ENCODE results near the gene SHH. TPM values are rescaled to one million over a fixed set of nuclear protein-coding genes. Genes with fewer than 3 reads are reported as not detected.
A peak's percentile ranks its signal among the peaks of the same experiment; 100 is the strongest.

Gene SHH
- polyA plus RNA-seq, 1 donor from 2014 or later: 1.5 TPM

DNA sequence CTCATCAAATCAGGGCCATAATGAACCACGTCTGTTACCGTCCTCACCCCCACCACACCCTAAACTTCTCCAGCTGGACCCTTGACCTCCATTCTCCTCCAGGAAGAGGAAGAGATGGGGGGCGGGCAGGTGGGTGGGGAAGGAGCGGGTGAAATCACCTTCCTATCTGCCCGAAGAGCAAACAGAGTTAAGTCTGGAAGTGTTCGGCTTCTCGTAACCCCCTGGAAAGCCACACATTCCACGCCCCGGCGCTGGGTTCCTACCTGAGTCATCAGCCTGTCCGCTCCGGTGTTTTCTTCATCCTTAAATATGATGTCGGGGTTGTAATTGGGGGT, 736 bp downstream of the SHH start:
- Histone ChIP-seq H3K27ac (ENCODE audit: low read length) (no peak overlapping the region), H2AFZ (ENCODE audit: low read depth, low read length) (peak overlapping the region; percentile 5), H3F3A (ENCODE audit: insufficient read depth, low read length, poor library complexity, severe bottlenecking) (no peaks in the 10 kb centered on the region), H3K9me3 (ENCODE audit: low read length) (no peaks in the 10 kb centered on the region), H4K20me1 (ENCODE audit: insufficient read depth) (no peaks in the 10 kb centered on the region), H3K4me2 (ENCODE audit: low read length) (peak overlapping the region; percentile 71), H3K4me3 (ENCODE audit: low read length) (peak overlapping the region; percentile 67), H3K9ac (ENCODE audit: low read length) (peak overlapping the region; percentile 53), H3K9me2 (ENCODE audit: insufficient read depth, low read length) (no peaks in the 10 kb centered on the region), H3K36me3 (ENCODE audit: insufficient read depth, low read length) (no peaks in the 10 kb centered on the region), H3K27me3 (ENCODE audit: insufficient read depth, low read depth, low read length) (peaks cover 91% of the 10 kb centered on the region), H3K79me2 (replicated peaks; ENCODE audit: insufficient read depth, low read length) (no peaks in the 10 kb centered on the region)
- TF ChIP-seq EP300 (conservative IDR thresholded peaks at IDR 0.05; ENCODE audit: poor library complexity, severe bottlenecking): no peak
- TF ChIP-seq SMC3 (conservative IDR thresholded peaks at IDR 0.05; ENCODE audit: poor library complexity): no peak
- no peak for TF ChIP-seq CTCF (IDR thresholded peaks at IDR 0.05; ENCODE audit: poor library complexity, severe bottlenecking)
- TF ChIP-seq RAD21 (conservative IDR thresholded peaks at IDR 0.05): no peak
- TF ChIP-seq, protein P1, sequence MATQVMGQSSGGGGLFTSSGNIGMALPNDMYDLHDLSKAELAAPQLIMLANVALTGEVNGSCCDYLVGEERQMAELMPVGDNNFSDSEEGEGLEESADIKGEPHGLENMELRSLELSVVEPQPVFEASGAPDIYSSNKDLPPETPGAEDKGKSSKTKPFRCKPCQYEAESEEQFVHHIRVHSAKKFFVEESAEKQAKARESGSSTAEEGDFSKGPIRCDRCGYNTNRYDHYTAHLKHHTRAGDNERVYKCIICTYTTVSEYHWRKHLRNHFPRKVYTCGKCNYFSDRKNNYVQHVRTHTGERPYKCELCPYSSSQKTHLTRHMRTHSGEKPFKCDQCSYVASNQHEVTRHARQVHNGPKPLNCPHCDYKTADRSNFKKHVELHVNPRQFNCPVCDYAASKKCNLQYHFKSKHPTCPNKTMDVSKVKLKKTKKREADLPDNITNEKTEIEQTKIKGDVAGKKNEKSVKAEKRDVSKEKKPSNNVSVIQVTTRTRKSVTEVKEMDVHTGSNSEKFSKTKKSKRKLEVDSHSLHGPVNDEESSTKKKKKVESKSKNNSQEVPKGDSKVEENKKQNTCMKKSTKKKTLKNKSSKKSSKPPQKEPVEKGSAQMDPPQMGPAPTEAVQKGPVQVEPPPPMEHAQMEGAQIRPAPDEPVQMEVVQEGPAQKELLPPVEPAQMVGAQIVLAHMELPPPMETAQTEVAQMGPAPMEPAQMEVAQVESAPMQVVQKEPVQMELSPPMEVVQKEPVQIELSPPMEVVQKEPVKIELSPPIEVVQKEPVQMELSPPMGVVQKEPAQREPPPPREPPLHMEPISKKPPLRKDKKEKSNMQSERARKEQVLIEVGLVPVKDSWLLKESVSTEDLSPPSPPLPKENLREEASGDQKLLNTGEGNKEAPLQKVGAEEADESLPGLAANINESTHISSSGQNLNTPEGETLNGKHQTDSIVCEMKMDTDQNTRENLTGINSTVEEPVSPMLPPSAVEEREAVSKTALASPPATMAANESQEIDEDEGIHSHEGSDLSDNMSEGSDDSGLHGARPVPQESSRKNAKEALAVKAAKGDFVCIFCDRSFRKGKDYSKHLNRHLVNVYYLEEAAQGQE (IDR thresholded peaks at IDR 0.05; ENCODE audit: borderline replicate concordance): no peak
- no peak for TF ChIP-seq TAF1 (IDR thresholded peaks at IDR 0.05; ENCODE audit: low read depth)

DNA sequence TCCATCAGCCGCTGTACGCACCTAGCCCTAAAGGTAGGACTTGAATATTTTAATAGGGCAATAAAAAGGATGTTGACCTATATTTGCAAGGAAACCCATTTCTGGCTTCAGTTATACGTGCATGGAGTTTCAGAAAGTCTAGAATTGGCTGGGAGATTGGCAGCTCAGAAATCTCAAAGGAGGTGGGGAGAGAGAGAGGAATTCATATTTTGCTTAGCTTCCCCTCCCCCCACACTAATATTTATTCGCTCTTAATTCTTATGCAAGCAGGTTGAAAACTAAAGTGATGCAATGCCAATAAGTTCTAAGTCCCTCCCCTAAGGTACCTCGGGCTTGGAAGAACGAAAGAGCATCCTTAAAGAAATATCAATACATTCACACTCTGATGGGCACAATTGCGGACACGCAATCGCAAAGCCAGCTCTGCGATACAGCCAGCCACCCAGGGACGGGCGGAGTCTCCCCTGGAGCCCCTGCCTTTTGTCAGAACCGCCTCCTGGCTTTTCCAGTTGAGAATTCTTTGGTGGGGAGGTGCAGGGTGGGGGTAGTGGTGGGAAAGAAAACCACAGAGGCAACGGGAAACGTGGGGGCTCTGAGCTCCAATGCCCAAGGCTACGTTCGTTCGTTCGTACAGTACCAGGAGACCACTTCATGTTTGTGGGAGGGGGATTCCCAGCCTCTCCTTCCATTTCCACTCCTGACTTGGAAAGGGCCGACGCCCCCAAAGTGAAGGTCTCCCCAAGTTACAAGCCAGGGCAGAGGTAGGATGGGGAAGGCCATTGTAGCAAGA, 1.3 kb downstream of the SHH start:
- H3K9ac ChIP-seq (ENCODE audit: low read length): no peak overlapping the region
- H3K36me3 ChIP-seq (ENCODE audit: insufficient read depth, low read length): no peaks in the 10 kb centered on the region
- H4K20me1 ChIP-seq (ENCODE audit: insufficient read depth): no peaks in the 10 kb centered on the region
- no peaks in the 10 kb centered on the region for H3F3A ChIP-seq (ENCODE audit: insufficient read depth, low read length, poor library complexity, severe bottlenecking)
- TF ChIP-seq TAF1 (IDR thresholded peaks at IDR 0.05; ENCODE audit: low read depth) (no peak), MXI1 (conservative IDR thresholded peaks at IDR 0.05; ENCODE audit: poor library complexity, severe bottlenecking) (no peak), CTCF (IDR thresholded peaks at IDR 0.05; ENCODE audit: poor library complexity, severe bottlenecking) (no peak), RAD21 (conservative IDR thresholded peaks at IDR 0.05) (no peak), EP300 (conservative IDR thresholded peaks at IDR 0.05; ENCODE audit: poor library complexity, severe bottlenecking) (no peak), POLR2AphosphoS5 (IDR thresholded peaks at IDR 0.05) (no peak), SMC3 (conservative IDR thresholded peaks at IDR 0.05; ENCODE audit: poor library complexity) (no peak)
- TF ChIP-seq, protein P1 (IDR thresholded peaks at IDR 0.05; ENCODE audit: borderline replicate concordance): no peak
- H3K9me2 ChIP-seq (ENCODE audit: insufficient read depth, low read length): no peaks in the 10 kb centered on the region
- H2AFZ ChIP-seq (ENCODE audit: low read depth, low read length): no peak overlapping the region
- peak overlapping the region; percentile 67 for H3K4me3 ChIP-seq (ENCODE audit: low read length)
- no peaks in the 10 kb centered on the region for H3K79me2 ChIP-seq (replicated peaks; ENCODE audit: insufficient read depth, low read length)
- H3K27me3 ChIP-seq (ENCODE audit: insufficient read depth, low read depth, low read length): peaks cover 92% of the 10 kb centered on the region
- H3K4me2 ChIP-seq (ENCODE audit: low read length): no peak overlapping the region
- H3K9me3 ChIP-seq (ENCODE audit: low read length): no peaks in the 10 kb centered on the region
- H3K27ac ChIP-seq (ENCODE audit: low read length): no peak overlapping the region
